CD4-positive, alpha-beta T cell treated with Interleukin-1 beta for 1 hour (primary cell): Measurements from ENCODE around the gene TLK1.
"Not testable (repeated sequence)": the region's sequence is repeated elsewhere in the genome, so short reads cannot be mapped to it uniquely, and the experiment has no call there.

Source experiments
- DNase-seq, 2 donors: peaks; one replicate each; pipeline ENCODE4 v3.0.0-alpha.2; 2020 to 2022

The TLK1 gene

GRCh38 chr2:171139860-171140259 lies 20.8 kb downstream of the TLK1 start:
- no peak for DNase-seq

GRCh38 chr2:171136024-171136423 lies 24.7 kb downstream of the TLK1 start:
- no peak for DNase-seq

- DNase-seq = no peak
Measured at GRCh38 chr2:171134624-171135230, 26.0 kb downstream of the TLK1 start.

GRCh38 chr2:171132086-171132485 lies 28.6 kb downstream of the TLK1 start:
- DNase-seq = no peak

GRCh38 chr2:171128461-171128860 lies 32.2 kb downstream of the TLK1 start:
- DNase-seq = no peak

GRCh38 chr2:171124541-171124940 lies 36.2 kb downstream of the TLK1 start:
- DNase-seq = no peak

- DNase-seq = no peak
Measured at GRCh38 chr2:171109571-171109970, 51.1 kb downstream of the TLK1 start.

- no peak for DNase-seq
Measured at GRCh38 chr2:171109020-171109419, 51.7 kb downstream of the TLK1 start.

- DNase-seq = no peak
Measured at GRCh38 chr2:171107803-171108202, 52.9 kb downstream of the TLK1 start.

- no peak for DNase-seq
Measured at GRCh38 chr2:171104379-171104778, 56.3 kb downstream of the TLK1 start.

- no peak for DNase-seq
Measured at GRCh38 chr2:171102802-171103201, 57.9 kb downstream of the TLK1 start.

- no peak for DNase-seq
Measured at GRCh38 chr2:171100370-171100769, 60.3 kb downstream of the TLK1 start.

GRCh38 chr2:171098607-171099006 lies 62.1 kb downstream of the TLK1 start:
- DNase-seq = no peak

GRCh38 chr2:171095014-171095582 lies 65.6 kb downstream of the TLK1 start:
- no peak for DNase-seq

- not testable (repeated sequence) for DNase-seq
Measured at GRCh38 chr2:171091517-171091916, 69.2 kb downstream of the TLK1 start.

- no peak for DNase-seq
Measured at GRCh38 chr2:171089489-171089888, 71.2 kb downstream of the TLK1 start.

- DNase-seq = no peak
Measured at GRCh38 chr2:171088057-171088834, 72.4 kb downstream of the TLK1 start.

- DNase-seq = no peak
Measured at GRCh38 chr2:171087547-171087946, 73.1 kb downstream of the TLK1 start.

- peak; percentile 55 to 61 for DNase-seq
Measured at GRCh38 chr2:171086352-171087290, 74.1 kb downstream of the TLK1 start.

- DNase-seq = peak in 1 of 2 donors; percentile 22
Measured at GRCh38 chr2:171084128-171084527, 76.6 kb downstream of the TLK1 start.

- no peak for DNase-seq
Measured at GRCh38 chr2:171083451-171083850, 77.2 kb downstream of the TLK1 start.

GRCh38 chr2:171081649-171082111 lies 79.0 kb downstream of the TLK1 start:
- peak in 1 of 2 donors; percentile 18 for DNase-seq

- no peak for DNase-seq
Measured at GRCh38 chr2:171080607-171081006, 80.1 kb downstream of the TLK1 start.
